Left hindlimb (tissue), 1 donor: ENCODE measurements around the gene PLEKHG5.
"Not testable (repeated sequence)": the region's sequence is repeated elsewhere in the genome, so short reads cannot be mapped to it uniquely, and the experiment has no call there.

ENCODE experiments used
- DNase-seq: peaks from one replicate; pipeline ENCODE4 v3.0.0-alpha.2; 2018

PLEKHG5 gene

DNA sequence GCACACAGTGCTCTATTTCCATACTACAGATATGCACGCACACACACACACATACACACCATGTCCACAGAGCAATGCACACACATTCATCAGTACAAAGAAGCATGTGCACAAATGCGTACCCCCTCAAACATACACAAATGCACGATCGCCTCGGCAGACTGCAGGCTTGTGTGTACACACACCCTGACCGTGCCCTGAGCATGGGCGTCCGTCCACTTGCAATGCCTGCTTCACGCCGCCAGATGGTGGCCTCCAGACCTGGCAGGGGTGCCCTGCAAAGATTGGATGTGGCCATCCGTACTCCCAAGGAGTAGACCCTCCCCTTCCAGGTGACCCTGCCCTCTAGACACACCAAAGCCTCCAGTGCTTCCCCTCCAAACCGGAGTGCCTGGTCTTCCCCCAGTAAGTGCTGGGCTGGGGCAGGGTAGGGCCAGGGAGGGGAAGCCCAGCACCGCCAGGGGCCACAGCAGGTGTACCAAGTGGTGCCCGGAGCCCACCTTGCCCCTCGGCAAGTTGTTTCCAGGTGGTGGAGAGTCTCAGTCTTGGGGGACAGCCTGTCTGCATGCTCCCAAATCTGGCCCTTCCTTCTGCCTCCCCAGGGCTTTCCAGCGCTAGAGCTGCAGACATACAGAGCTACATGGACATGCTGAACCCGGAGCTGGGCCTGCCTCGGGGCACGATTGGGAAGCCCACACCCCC is 46.3 kb downstream of the PLEKHG5 start:
- DNase-seq: no peak

DNA sequence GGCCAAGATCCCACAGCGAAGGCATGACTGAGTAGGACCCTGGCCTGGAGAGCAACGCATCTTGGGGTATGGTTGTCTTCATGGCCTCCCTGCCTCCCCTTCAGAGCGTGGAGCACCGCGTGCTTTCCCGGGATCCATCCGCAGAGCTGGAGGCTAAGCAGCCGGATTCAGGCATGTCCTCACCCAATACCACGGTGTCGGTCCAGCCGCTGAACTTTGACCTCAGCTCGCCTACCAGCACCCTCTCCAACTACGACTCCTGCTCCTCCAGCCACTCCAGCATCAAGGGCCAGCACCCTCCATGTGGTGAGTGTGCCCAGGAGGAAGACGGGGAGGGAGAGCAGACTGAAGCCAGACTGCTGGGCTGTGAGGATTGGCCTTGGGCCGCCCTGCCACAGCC is 47.1 kb downstream of the PLEKHG5 start:
- DNase-seq: no peak

DNA sequence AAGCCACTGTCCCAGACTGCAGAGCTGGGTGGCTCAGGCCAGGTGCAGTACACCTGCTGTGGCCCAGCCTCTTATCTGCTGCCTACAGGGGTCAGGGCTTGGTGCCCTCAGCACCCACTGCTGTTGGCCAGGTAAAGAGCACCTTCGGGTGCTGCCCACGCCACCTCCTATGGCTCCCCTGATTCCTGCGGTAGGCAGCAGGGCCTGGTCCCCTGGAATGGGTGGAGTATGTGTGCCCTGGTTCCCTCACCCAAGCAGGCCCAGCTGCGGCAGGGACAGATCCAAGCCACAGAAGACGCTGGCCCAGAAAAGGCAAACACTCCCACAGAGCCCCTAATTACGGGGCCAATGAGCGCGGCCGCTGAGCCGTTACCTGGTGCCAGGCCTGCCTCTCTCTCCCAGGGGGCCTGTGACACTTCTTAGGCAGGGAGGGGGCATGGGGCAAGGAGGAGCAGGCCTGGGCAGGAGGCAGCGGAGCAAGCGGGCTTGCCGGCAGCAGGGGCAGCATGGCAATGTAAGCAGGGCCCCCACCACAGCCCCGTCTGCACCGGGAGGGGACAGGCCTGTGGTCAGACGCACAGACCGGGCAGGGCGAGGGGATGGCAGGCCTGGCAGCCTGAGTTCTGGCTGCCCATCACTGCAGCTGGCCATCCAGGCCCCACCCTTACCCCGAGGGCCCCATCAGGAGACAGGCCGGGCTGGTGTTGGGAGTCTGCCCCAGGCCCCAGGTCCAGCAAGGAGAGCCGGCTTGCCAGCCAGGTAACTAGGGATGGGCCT is 47.9 kb downstream of the PLEKHG5 start:
- no peak for DNase-seq

DNA sequence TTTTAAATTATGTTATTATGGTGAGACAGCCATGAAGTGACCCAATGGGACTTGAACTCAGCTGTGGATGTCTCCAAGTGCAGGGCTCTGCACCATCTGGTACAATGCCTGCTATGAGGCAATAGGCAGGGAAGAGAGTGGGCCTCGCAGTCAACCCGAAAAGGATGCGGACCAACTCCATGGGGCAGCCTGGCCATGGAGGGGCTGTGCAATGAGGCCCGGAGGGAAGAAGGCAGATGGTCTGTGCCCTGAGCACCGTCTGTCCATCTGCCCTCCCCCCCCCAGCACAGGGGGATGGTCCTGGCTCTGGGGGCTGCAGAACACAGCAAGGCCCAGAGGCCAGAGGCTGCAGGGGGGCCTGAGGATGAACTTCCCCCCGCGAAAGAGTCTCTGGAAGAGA is 49.9 kb downstream of the PLEKHG5 start:
- no peak for DNase-seq

DNA sequence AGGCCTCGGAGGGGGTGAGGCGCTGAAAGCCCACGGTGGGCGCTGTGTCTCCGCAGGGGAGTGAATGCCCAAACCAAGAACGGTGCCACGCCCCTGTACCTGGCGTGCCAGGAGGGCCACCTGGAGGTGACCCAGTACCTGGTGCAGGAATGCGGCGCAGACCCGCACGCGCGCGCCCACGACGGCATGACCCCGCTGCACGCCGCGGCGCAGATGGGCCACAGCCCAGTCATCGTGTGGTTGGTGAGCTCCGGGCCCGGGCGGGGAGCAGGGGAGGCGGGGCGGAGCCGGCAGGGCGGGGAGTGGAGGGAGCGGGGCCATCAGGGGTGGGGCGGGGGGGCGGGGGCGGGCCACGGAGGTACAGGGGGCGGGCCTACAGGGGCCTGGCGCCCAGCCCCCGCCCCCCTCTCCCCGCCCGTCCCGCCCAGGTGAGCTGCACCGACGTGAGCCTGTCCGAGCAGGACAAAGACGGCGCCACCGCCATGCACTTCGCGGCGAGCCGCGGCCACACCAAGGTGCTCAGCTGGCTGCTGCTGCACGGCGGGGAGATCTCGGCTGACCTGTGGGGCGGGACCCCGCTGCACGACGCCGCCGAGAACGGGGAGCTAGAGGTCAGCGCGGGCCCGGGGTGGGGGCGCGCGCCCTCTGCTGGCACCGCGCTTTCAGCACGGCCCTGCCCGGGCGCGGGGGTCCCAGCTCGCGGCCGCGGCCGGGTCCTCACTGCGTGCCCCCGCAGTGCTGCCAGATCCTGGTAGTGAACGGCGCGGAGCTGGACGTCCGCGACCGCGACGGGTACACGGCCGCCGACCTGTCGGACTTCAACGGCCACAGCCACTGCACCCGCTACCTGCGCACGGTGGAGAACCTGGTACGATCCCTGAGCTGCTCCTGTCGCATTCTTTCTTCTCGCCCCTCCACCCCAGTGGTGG is 51.0 kb downstream of the PLEKHG5 start:
- DNase-seq: no peak

DNA sequence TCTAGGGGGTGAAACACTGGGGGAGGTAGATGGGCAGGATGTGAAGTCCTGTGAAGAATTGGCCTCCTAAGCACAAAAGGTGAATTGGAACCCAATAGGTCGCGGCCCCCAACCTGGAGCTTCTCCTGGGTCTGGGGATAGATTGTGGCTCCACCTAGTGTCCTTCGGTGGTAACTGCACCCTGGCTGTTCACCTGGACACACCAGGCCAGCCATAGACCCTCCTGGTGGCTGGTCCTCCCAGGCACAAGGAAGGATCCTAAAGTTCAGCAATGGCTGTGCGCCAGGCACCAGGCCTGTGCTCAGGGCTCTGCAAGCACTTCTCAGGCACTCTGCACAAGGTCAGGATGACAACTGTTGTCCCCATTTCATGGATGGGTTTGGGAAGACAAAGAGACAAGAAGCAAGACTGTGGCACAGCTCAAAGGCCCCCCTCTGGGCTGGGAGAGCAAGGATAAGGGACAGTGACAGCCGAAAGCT is 53.4 kb downstream of the PLEKHG5 start:
- DNase-seq: no peak

DNA sequence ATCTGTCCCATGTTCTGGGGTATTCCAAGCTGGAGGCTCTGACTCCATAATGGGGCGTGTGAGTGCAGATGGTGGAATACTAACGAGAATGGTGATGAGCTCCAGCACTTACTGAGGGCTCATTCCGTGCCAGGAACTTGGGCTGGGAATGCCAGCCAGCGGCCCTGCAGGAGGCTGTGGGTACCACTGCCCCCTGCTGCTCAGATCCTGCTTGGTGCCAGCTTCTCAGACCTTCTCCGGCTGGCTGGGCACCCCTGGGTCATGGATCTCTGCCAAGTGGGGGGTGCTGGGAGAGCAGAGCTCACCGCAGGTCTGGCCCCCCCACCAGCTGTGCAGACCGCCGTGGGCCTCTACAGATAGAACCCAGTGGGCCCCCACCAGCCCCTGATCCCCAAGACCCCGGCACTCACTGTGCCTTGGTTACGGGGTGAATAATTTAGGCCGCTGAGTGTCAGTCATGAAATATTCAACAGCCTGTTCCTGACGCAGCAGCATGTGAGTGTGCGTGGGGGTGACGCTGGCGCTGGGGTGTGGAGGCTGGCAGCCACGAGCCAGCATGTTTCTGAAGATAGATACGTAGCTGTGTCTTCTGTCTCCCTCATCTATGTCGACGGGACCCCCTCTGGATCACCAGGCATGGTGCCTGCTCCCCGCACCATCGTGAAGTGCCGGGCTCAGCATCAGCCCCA is 54.3 kb downstream of the PLEKHG5 start:
- not testable (repeated sequence) for DNase-seq

DNA sequence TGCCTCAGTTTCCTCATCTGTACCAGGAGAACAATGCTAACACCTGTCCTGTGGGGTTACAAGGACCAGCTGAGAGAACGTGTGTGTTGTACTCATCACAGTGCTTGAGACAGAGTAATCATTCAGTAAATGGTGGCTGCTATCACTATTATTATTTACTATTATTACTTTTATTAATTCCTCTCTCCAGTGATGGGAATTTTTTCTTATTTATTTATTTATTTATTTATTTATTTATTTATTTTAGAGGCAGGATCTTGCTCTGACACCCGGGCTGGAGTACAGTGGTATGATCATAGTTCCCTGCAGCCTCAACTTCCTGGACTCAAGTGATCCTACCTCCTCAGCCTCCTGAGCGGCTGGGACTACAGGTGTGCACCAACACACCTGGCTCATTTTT is 55.2 kb downstream of the PLEKHG5 start:
- not testable (repeated sequence) for DNase-seq

DNA sequence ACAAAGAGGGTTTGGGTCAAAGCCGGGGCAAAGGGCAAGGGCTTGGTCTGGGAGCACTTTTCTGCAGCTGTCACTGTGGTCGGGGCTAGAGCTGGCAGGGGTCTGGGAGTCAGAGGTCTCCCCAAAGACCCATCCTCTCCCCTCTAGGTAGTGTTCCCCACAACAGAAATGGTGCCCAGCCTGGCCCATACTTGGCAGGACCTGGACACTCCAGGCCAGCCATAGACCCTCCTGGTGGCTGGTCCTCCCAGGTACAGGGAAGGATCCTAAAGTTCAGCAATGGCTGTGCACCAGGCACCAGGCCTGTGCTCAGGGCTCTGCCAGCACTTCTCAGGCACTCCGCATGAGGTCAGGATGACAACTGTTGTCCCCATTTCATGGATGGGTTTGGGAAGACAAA is 55.9 kb downstream of the PLEKHG5 start:
- DNase-seq: no peak

DNA sequence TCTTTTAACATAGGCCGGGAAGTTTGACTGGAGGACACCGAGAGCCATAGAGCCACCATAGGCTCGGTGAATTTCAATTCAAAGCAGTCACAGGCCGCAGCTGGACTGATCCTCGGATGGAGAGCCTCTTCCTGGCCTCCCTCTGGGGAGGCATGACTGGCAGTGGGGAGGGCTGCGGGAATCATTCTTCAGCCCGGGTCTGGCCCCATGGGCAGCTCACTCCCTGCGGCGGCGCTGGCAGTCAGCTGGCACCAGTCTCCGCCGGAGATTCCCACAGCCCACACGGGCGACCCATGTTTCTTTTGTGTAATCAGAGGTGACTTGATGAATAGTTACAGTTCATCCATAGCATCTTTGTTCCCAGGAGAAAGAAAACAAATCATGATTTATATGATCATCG is 56.3 kb downstream of the PLEKHG5 start:
- DNase-seq: no peak

DNA sequence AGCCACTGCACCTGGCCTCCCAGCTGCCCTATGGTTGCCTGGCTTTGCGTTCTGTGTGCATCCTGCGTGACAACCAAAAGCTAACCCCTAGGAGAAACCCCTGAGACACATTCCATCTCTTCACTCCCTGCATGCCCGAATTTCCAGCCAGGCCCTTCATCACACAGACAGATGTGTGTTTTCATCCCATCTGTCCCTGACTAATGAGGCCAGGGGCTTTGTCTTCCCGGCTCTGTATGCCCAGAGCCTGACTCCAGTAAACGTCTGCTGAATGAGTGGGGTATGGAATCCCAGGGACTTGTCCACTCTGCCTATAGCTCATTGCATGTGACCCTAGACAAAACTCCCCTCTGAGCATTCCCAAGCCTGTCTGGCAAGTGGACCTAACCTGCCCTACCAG is 57.3 kb downstream of the PLEKHG5 start:
- no peak for DNase-seq

DNA sequence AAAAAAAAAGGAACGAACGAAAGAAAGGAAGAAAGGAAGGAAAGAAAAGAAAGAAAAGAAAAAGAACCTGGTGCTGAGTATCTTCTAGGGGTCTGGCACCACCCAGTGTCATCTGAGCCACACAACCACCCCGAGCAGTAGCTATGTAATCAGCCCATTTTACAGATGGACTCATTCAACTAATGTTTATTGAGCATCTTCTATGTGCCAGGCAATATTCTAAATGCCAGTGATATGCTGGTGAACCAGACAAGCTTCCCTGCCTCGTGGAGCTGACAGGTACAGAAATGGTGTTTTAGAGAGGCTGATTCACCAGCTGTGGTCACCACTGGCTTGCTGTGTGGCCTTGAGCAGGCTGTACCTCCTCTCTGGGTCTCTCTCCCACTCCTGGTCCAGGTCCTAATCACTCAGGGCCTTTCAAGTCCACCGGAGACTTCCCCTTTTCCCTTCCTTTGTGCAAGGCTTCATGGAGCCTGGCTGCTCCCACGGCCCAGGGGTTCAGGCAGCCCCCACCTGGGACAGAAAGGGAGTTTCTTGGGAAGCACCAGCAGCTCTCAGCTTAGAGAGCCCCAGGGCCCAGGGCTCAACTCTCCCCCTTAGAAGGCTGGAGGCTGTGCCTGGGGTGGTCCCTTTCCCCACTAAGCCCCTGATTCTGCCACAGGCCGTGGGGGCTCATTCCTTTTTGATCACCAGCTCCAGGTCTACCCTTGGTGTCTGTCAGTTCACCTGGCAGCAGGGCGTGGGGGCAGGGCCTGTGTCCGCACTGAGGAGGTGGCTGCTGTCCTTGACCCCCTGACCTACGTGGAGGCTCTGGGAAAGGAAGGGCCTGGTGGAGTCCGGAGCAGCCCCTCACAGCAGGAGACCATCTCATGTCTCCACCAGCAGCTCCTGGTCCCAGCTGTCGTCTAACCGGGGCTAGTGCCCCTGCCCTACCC is 59.6 kb downstream of the PLEKHG5 start:
- DNase-seq: not testable (repeated sequence)

DNA sequence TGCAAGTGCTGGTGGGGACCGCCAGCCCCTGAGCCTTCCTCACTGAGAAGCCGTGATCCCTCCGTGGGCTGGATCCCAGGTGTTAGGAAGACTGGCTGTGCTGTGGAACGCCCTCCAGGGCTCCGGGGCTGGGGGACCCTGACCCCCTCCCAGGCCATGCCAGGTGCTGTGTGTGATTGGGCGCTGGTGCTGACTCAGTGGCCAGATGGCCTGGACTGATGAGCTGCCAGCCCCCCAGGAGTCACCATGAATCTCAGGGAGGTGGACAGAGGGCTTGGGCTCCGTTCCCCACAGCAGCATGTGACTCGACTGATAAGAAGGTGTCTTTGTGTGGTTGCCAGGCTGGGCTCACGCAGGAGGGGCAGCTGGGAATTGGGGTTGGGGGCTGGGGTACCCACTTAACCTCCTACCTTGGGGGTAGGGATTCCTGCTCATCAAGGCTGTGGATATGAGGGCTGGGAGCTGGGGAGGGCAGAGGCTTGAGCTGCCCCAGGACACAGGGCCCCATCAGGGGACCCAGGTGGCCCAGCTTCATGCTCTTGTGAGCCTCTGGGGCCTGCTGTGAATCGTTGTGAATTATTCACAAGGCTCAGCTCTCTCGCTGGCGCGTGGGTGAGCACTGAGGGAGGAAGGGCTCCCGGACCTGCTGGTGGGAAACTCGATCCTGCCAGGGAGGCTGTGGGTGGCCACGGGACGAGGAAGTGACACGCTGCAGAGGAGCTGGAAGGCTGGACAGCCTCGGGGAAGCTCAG is 61.6 kb downstream of the PLEKHG5 start:
- DNase-seq: not testable (repeated sequence)

DNA sequence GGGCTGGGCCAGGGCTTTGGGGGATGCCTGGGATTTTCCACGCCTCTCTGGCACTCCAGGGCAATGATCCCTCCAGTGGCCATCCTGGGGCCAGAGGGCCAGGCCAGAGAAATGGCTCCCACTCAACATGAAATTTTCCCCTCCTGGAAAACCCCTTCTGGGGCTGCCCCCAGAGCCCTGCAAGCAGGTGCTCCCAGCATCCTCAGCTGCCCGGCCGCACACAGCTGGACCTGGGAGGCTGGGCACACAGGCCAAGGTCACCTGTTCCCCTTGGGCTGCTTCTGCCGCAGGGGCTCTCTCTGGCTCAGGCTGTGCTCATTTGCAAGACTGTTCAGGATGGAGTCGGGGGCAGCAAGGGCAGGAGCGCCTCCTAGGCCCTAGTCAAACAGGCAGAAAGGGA is 63.0 kb downstream of the PLEKHG5 start:
- DNase-seq: not testable (repeated sequence)

DNA sequence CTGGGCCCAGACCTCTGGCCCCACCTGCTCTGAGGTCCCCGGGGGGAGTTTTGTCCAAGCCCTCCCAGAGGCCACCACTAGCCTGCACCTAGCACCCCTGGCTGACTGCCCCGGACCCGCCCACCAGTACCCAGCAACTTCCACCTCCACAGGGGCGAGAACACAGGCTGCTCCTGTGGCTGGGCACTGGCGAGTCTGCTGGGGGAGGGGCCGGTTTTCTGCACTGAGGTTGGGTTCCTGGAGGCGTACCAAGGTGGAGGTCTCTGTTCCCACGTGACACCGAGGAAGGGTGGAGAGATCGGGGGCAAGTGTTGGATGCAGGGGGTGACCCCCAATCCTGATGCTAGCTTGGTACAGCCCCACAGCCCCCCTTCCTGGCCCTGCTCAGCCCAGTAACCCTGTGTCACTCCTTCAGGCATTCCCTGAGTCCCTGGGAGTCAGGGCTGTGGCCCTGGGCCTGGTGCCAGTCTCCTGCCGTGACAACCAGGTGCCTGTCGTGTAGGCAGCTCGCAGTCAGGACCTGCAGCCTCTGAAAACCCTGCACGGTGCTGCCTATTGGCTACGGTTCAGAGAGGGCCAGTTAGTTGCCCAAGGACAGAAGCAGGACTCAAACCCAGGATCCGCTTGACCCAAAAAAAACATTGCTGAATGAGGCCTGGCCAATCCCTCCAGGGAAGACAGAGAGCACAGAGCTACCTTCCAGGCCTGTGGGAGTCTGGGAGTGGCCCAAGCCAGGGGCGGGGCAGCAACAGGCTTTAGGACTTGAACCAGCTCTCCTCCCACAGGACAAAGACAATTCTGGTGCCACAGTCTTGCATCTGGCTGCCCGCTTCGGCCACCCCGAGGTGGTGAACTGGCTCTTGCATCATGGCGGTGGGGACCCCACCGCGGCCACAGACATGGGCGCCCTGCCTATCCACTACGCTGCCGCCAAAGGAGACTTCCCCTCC is 63.8 kb downstream of the PLEKHG5 start:
- DNase-seq: no peak

DNA sequence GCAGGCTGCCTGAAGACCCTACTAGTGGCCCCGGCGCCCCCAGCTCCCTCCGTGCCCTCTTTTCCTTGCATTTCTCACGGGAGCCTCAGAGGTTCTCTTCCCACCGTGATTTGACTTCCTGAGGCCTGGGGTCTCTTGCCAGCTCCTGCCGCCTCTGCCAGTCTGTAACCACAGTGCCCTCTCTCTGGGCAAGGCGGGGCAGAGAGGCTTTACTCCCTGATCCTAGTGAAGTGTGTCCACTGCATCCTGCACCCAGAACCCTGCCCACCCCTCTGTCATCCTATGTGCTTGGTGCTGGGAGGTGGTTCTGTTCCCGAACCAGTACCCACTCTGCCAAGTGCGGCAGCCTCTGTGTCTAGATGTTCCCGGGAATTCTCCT is 64.5 kb downstream of the PLEKHG5 start:
- no peak for DNase-seq

DNA sequence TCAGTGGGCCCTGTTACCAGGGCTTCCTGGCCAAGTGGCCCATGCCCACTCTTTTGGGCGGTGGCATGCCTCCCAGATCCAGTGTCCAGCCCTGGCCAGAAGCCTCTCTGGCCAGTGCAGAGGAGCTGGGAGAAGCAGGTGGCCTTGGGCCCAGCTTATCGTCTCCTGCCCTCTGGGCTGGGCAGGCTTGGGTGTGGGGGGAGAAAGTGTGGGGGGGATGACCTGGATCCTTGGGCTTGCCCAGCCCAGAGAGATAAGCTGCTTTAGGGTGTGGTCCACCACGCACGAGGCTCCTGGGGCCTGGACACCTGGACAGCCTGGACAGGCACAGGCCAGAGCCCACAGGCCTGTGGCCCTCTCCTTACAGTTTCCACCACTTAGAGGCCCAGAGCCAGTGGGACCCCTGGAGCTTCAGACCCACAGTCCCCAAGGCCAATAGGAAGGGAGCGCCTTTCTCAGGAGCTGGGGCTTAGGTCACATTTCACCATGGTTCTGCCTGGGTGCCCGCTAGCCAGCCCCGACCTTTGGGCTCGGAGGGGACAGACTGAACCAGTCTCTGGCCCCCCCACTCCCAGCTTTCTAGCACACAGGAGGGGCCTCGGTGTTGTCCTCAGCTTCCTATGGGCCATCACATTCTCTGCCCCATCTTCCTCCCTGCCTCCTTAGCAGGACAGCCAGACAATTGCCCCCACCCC is 65.0 kb downstream of the PLEKHG5 start:
- DNase-seq: no peak

DNA sequence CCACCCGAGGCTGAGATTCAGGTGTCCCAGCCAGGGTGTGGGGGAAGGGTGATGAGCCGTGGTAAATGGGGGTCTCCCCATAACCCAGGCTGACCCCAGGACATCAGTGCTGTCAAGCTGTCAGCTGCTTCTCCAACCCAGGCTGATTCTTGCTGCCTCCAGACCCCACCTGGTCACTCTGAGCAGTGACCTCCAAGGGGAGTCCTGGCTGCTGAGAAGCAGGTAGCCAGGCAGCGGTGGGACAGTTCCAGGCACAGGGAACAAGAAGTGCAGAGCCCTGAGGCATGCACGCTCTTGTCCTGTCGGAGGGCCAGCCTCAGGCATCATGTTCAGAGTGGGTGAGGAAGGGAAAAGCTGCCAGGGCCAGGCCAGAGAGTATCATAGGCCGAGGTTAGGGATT is 65.8 kb downstream of the PLEKHG5 start:
- no peak for DNase-seq
